Measurements from ENCODE around the gene COMMD2. TPM values are rescaled to one million over a fixed set of nuclear protein-coding genes. Genes with fewer than 3 reads are reported as not detected.

COMMD2 gene
- total and polyA plus RNA-seq, 2 experiments from 2014 or later: 33.8 to 69.3 TPM

DNA sequence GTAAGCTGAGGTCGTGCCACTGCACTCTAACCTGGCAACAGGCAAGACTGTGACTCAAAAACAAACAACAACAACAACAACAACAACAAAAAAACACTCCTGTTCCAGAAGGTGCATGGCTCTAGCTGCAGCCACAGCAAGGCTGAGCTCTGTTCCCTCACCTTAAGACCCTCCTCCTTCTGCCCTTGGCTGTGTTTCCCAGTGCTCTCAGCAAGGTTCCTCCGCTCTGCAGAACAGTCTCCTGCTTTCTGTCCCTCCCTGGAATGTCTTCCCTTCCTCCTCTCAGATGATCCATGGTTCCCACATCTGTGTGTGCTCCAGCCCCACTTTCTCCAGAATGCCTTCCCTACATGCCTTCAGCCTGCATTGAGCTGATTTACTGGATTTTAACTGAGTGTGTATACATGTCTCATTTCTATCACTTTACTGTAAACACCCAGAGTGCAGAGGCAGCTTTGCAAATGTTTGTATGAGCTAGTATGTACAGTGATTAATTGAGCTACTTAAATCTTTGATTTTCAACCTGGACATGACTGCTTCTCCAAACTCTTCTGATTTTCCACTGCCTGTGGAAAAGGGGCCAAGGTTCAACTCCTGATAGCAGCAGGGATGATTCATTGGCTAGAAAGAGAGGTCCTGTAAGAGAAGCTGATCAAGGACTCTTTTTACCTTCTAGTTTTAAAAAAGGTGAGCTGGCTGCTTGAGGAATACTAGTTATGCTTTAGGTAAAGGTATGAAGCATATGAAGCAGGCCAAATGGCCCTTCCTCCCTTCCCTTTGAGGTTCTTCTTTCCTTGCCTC is 25.3 kb upstream of the COMMD2 start:
- no peak for DNase-seq
- 61 to 63% methylated on average over 2 of the region's 2 CpGs for WGBS, 2 experiments (ENCODE audit: low coverage in 1 of 2, low lambda C conversion rate in 2 of 2, missing lambda C conversion rate in 2 of 2)
- Histone ChIP-seq H3K9ac (no peak overlapping the region), H3K4me3 (no peak overlapping the region), H4K20me1 (ENCODE audit: insufficient read depth) (no peaks in the 10 kb centered on the region), H3K4me1 (ENCODE audit: insufficient read depth) (peaks cover 1% of the 10 kb centered on the region), H3K27ac (no peak overlapping the region), H3K27me3 (replicated peaks; ENCODE audit: insufficient read depth) (no peaks in the 10 kb centered on the region), H3K4me2 (ENCODE audit: unreplicated experiment) (no peak overlapping the region), H2AFZ (no peak overlapping the region), H3K9me3 (ENCODE audit: low read depth) (no peaks in the 10 kb centered on the region), H3F3A (ENCODE audit: insufficient read depth) (0 out of 2 replicates have a peak, but pooled peaks cover 2% of the 10 kb centered on the region), H3K9me2 (ENCODE audit: insufficient read depth) (no peaks in the 10 kb centered on the region), H3K36me3 (ENCODE audit: low read depth) (no peaks in the 10 kb centered on the region), H3K79me2 (ENCODE audit: insufficient read depth) (no peaks in the 10 kb centered on the region)
- in situ Hi-C loops (cut with MboI): no loop called here
- TF ChIP-seq EZH2 (IDR thresholded peaks at IDR 0.05; ENCODE audit: insufficient read depth, poor library complexity, severe bottlenecking) (no peak), EZH2phosphoT487 (IDR thresholded peaks at IDR 0.05; ENCODE audit: insufficient read depth, low read depth) (no peak)

DNA sequence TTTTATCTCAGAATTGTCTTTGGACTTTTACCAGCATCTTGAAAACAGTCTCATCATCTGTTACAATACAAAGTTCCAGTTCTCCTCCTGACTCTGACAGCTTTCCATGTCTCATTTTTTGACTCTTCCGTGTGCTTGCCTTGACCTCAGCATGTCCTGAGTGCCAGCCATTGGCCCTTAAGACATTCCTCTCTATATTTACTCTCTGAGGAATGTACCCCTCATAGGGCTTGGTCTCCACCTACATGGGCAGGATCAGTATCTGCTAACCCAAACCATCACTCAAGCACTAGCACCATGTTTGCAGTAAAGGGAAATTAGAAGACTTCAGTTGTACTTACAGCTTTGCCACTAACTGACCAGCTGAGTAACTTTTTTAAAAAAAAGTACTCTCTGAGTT is 23.9 kb upstream of the COMMD2 start:
- no peak overlapping the region for H3K4me2 ChIP-seq (ENCODE audit: unreplicated experiment)
- no peaks in the 10 kb centered on the region for H3F3A ChIP-seq (ENCODE audit: insufficient read depth)
- H3K27me3 ChIP-seq (replicated peaks; ENCODE audit: insufficient read depth): no peaks in the 10 kb centered on the region
- H3K9ac ChIP-seq: no peak overlapping the region
- 94 to 95% methylated on average over 1 of the region's 1 CpG for WGBS, 2 experiments (ENCODE audit: low coverage in 1 of 2, low lambda C conversion rate in 2 of 2, missing lambda C conversion rate in 2 of 2)
- H4K20me1 ChIP-seq (ENCODE audit: insufficient read depth): no peaks in the 10 kb centered on the region
- TF ChIP-seq EZH2phosphoT487 (IDR thresholded peaks at IDR 0.05; ENCODE audit: insufficient read depth, low read depth): no peak
- TF ChIP-seq EZH2 (IDR thresholded peaks at IDR 0.05; ENCODE audit: insufficient read depth, poor library complexity, severe bottlenecking): no peak
- no peak for DNase-seq
- no peaks in the 10 kb centered on the region for H3K9me2 ChIP-seq (ENCODE audit: insufficient read depth)
- H3K9me3 ChIP-seq (ENCODE audit: low read depth): no peaks in the 10 kb centered on the region
- H3K4me3 ChIP-seq: no peak overlapping the region
- H3K27ac ChIP-seq: no peak overlapping the region
- H3K36me3 ChIP-seq (ENCODE audit: low read depth): no peaks in the 10 kb centered on the region
- no peak overlapping the region for H2AFZ ChIP-seq
- no peaks in the 10 kb centered on the region for H3K4me1 ChIP-seq (ENCODE audit: insufficient read depth)
- in situ Hi-C loops (cut with MboI): no loop called here
- H3K79me2 ChIP-seq (ENCODE audit: insufficient read depth): no peaks in the 10 kb centered on the region

DNA sequence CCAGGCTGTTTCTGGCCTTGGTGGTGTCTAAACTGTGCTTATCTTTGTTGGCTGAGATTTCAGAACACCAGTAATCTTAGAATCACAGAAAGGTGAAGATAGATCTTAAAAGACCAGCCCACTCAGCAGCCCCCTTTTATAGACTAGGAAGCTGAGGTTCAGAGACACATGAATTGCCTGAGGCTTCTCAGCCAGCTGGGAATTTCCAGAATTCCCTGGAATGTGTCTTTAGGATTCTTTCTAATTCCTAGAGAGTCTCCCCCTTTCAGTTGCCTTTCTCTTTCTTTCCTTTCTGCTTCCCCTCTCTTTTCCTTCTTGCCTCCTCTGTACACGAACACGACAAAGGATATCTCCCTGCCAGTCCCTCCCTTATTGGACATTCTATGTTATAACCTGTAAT is 20.6 kb upstream of the COMMD2 start:
- TF ChIP-seq EZH2 (IDR thresholded peaks at IDR 0.05; ENCODE audit: insufficient read depth, poor library complexity, severe bottlenecking) (no peak), EZH2phosphoT487 (IDR thresholded peaks at IDR 0.05; ENCODE audit: insufficient read depth, low read depth) (no peak)
- no peaks in the 10 kb centered on the region for H4K20me1 ChIP-seq (ENCODE audit: insufficient read depth)
- H3K4me2 ChIP-seq (ENCODE audit: unreplicated experiment): no peak overlapping the region
- H3K79me2 ChIP-seq (ENCODE audit: insufficient read depth): no peaks in the 10 kb centered on the region
- no peaks in the 10 kb centered on the region for H3K27me3 ChIP-seq (replicated peaks; ENCODE audit: insufficient read depth)
- H3K9me2 ChIP-seq (ENCODE audit: insufficient read depth): no peaks in the 10 kb centered on the region
- no peaks in the 10 kb centered on the region for H3K36me3 ChIP-seq (ENCODE audit: low read depth)
- H3K4me1 ChIP-seq (ENCODE audit: insufficient read depth): no peaks in the 10 kb centered on the region
- WGBS, 2 experiments (ENCODE audit: low coverage in 1 of 2, low lambda C conversion rate in 2 of 2, missing lambda C conversion rate in 2 of 2): 88 to 93% methylated on average over 2 of the region's 2 CpGs
- no peak overlapping the region for H3K9ac ChIP-seq
- H3K9me3 ChIP-seq (ENCODE audit: low read depth): no peaks in the 10 kb centered on the region
- DNase-seq: no peak
- in situ Hi-C loops (cut with MboI): loop anchor here (25.0 kb wide), 1 partner anchor 439 kb away; no protein-coding TSS in a partner anchor
- no peak overlapping the region for H2AFZ ChIP-seq
- no peak overlapping the region for H3K4me3 ChIP-seq
- H3F3A ChIP-seq (ENCODE audit: insufficient read depth): no peaks in the 10 kb centered on the region
- no peak overlapping the region for H3K27ac ChIP-seq

DNA sequence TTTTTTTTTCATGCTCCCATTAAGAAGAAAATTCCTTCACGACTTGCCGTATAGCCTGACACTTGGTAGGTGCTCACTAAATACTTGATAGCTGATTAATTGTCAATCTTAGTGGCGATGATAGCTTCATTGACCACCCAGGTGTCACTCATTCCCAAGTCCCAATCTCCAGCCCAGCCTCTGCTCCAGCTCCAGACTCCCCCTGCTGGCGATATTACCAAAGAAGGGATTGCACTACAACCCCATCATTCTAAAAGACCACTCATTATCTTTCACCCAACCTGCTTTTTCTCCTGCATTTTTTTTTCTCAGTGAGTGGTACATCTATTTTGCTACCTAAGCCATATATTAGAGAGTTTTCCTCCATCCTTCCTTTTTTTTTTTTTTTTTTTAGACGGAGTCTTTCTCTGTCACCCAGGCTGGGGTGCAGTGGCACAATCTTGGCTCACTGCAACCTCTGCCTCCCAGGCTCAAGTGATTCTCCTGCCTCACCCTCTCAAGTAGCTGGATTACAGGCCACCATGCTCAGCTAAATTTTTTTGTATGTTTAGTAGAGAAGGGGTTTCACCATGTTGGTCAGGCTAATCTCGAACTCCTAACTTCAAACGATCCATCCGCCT is 19.5 kb upstream of the COMMD2 start:
- no peaks in the 10 kb centered on the region for H3K4me1 ChIP-seq (ENCODE audit: insufficient read depth)
- H3F3A ChIP-seq (ENCODE audit: insufficient read depth): no peaks in the 10 kb centered on the region
- no peaks in the 10 kb centered on the region for H4K20me1 ChIP-seq (ENCODE audit: insufficient read depth)
- no peak overlapping the region for H3K4me2 ChIP-seq (ENCODE audit: unreplicated experiment)
- WGBS, 2 experiments (ENCODE audit: low coverage in 1 of 2, low lambda C conversion rate in 2 of 2, missing lambda C conversion rate in 2 of 2): 50 to 53% methylated on average over 7 to 8 of the region's 8 CpGs
- H3K36me3 ChIP-seq (ENCODE audit: low read depth): no peaks in the 10 kb centered on the region
- in situ Hi-C loops (cut with MboI): loop anchor here (25.0 kb wide), 1 partner anchor 441 kb away; no protein-coding TSS in a partner anchor
- H3K9me3 ChIP-seq (ENCODE audit: low read depth): no peaks in the 10 kb centered on the region
- no peaks in the 10 kb centered on the region for H3K27me3 ChIP-seq (replicated peaks; ENCODE audit: insufficient read depth)
- H3K9me2 ChIP-seq (ENCODE audit: insufficient read depth): no peaks in the 10 kb centered on the region
- no peak overlapping the region for H3K27ac ChIP-seq
- H3K79me2 ChIP-seq (ENCODE audit: insufficient read depth): no peaks in the 10 kb centered on the region
- H2AFZ ChIP-seq: no peak overlapping the region
- TF ChIP-seq EZH2 (IDR thresholded peaks at IDR 0.05; ENCODE audit: insufficient read depth, poor library complexity, severe bottlenecking) (no peak), EZH2phosphoT487 (IDR thresholded peaks at IDR 0.05; ENCODE audit: insufficient read depth, low read depth) (no peak)
- DNase-seq: peak; percentile 71
- no peak overlapping the region for H3K9ac ChIP-seq
- H3K4me3 ChIP-seq: no peak overlapping the region

Data from GM23248 (cell line).